Calu3 (cell line): ENCODE data around the gene AK5. TPM values are rescaled to one million over a fixed set of nuclear protein-coding genes. Genes with fewer than 3 reads are reported as not detected.

Experiments used
- BruUV-seq: library from RNA; stranded (reverse); fragments of 400-500 nt; replicated peaks from 2 replicates; lab custom pipeline; 2021; lab: Mats Ljungman, UMichigan
- CTCF ChIA-PET: fragments of 300-600 bp; sonication (Branson Sonifier 250); formaldehyde crosslinking; loops from one replicate; lab custom pipeline; 2022; ENCODE audit warnings: antibody characterized with exemption; lab: Charles Lee
- DNase-seq: peaks from one replicate; pipeline ENCODE4 v3.0.0; 2022
- H3K27ac Mint-ChIP-seq: one replicate; pipeline ENCODE4 v1.8.0; 2022; ENCODE audit warnings: mixed read lengths; ENCODE audit not compliant: unreplicated experiment
- H3K27me3 Mint-ChIP-seq: one replicate; pipeline ENCODE4 v1.8.0; 2022; ENCODE audit warnings: mixed read lengths; ENCODE audit not compliant: unreplicated experiment
- H3K36me3 Mint-ChIP-seq: one replicate; pipeline ENCODE4 v1.8.0; 2022; ENCODE audit warnings: mild to moderate bottlenecking, moderate library complexity, mixed read lengths; ENCODE audit not compliant: insufficient read depth, unreplicated experiment
- H3K4me1 Mint-ChIP-seq: one replicate; pipeline ENCODE4 v1.8.0; 2022; ENCODE audit warnings: mild to moderate bottlenecking, low read depth, mixed read lengths; ENCODE audit not compliant: unreplicated experiment
- H3K4me3 Mint-ChIP-seq: one replicate; pipeline ENCODE4 v1.8.0; 2022; ENCODE audit warnings: mild to moderate bottlenecking, low read depth, moderate library complexity, mixed read lengths; ENCODE audit not compliant: unreplicated experiment
- H3K9me3 Mint-ChIP-seq: one replicate; pipeline ENCODE4 v1.8.0; 2022; ENCODE audit warnings: low read depth, mixed read lengths; ENCODE audit not compliant: unreplicated experiment
- CTCF ChIP-seq: fragments of 200-600 bp; IDR thresholded peaks from one replicate; pipeline ENCODE4 v1.8.0; 2022; ENCODE audit warnings: antibody characterized with exemption; ENCODE audit not compliant: unreplicated experiment
- intact Hi-C: fragments of 100-400 bp; cut with micrococcal nuclease; formaldehyde crosslinking; loops from one replicate; pipeline ENCODE4 v1.10.0; 2022; ENCODE audit not compliant: unreplicated experiment
- total RNA-seq: library from RNA; stranded (reverse); gene quantifications from 2 replicates; pipeline ENCODE4 v1.2.3, GENCODE V29; 2022

Gene AK5
- total RNA-seq, 1 experiment from 2014 or later, result not detected

GRCh38 chr1:77385551-77385950, 103.7 kb downstream of the AK5 start:
- Mint-ChIP-seq H3K9me3 (no peaks in the 10 kb centered on the region), H3K27me3 (no peaks in the 10 kb centered on the region), H3K27ac (no peak overlapping the region), H3K4me3 (no peak overlapping the region), H3K36me3 (no peaks in the 10 kb centered on the region), H3K4me1 (no peaks in the 10 kb centered on the region)
- intact Hi-C loops, result no loop called here
- CTCF ChIA-PET, result no interaction called here
- DNase-seq, result no peak
- TF ChIP-seq CTCF, result no peak
- BruUV-seq, result no TSS peak

- no TSS peak for BruUV-seq
- H3K27me3 Mint-ChIP-seq, result no peaks in the 10 kb centered on the region
- intact Hi-C loops, result no loop called here
- TF ChIP-seq CTCF, result no peak
- no peaks in the 10 kb centered on the region for H3K36me3 Mint-ChIP-seq
- DNase-seq, result no peak
- CTCF ChIA-PET, result no interaction called here
- no peaks in the 10 kb centered on the region for H3K4me1 Mint-ChIP-seq
- H3K27ac Mint-ChIP-seq, result no peak overlapping the region
- H3K4me3 Mint-ChIP-seq, result no peak overlapping the region
- H3K9me3 Mint-ChIP-seq, result no peaks in the 10 kb centered on the region
These were observed 104.5 kb downstream of the AK5 start for GRCh38 chr1:77386276-77386675.

GRCh38 chr1:77387553-77387952, 105.7 kb downstream of the AK5 start:
- Mint-ChIP-seq H3K9me3 (no peaks in the 10 kb centered on the region), H3K36me3 (no peaks in the 10 kb centered on the region), H3K4me3 (no peak overlapping the region), H3K4me1 (no peaks in the 10 kb centered on the region), H3K27ac (no peak overlapping the region), H3K27me3 (no peaks in the 10 kb centered on the region)
- no peak for DNase-seq
- CTCF ChIA-PET, result no interaction called here
- TF ChIP-seq CTCF, result no peak
- BruUV-seq, result no TSS peak
- intact Hi-C loops, result no loop called here

GRCh38 chr1:77388661-77389060, 106.8 kb downstream of the AK5 start:
- no TSS peak for BruUV-seq
- Mint-ChIP-seq H3K4me3 (no peak overlapping the region), H3K27me3 (no peaks in the 10 kb centered on the region), H3K27ac (no peak overlapping the region), H3K4me1 (no peaks in the 10 kb centered on the region), H3K36me3 (no peaks in the 10 kb centered on the region), H3K9me3 (no peaks in the 10 kb centered on the region)
- no peak for DNase-seq
- intact Hi-C loops, result no loop called here
- TF ChIP-seq CTCF, result no peak
- CTCF ChIA-PET, result interaction anchor here (0.7 kb wide), 1 partner anchor 1234 kb away, joined by 3 read pairs; no protein-coding TSS in a partner anchor
